ENCODE results near the gene ZBTB20. TPM values are rescaled to one million over a fixed set of nuclear protein-coding genes. Genes with fewer than 3 reads are reported as not detected.

ZBTB20 gene
- polyA plus RNA-seq, 1 donor from 2014 or later = 4.8 TPM

DNA sequence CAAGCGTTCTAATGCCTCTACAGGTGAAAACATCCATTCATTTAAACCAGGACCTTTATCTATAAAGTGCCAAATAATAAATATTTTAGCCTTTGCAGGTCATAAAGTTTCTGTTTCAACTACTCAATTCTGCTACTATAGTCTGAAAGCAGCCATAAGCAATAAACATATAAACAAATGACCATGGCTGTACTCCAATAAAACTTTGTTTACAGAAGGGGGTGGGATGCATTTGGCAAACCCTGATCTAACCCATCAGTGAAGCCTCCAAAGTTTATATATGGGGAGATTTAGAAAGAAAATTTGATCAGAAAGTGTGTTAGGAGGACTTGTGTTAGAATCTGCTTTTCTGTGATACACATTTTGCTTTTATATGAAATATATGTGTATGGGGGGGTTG, 161.3 kb downstream of the ZBTB20 start:
- no peak overlapping the region for H3K4me2 ChIP-seq (ENCODE audit: low read length)
- no peaks in the 10 kb centered on the region for H4K20me1 ChIP-seq (ENCODE audit: insufficient read depth)
- H3K27me3 ChIP-seq (ENCODE audit: insufficient read depth, low read depth, low read length) = no peaks in the 10 kb centered on the region
- H3K9ac ChIP-seq (ENCODE audit: low read length) = no peak overlapping the region
- H3K27ac ChIP-seq (ENCODE audit: low read length) = no peak overlapping the region
- H3K9me3 ChIP-seq (ENCODE audit: low read length) = no peaks in the 10 kb centered on the region
- H3K4me3 ChIP-seq (ENCODE audit: low read length) = no peak overlapping the region
- H3F3A ChIP-seq (ENCODE audit: insufficient read depth, low read length, poor library complexity, severe bottlenecking) = no peaks in the 10 kb centered on the region
- H3K79me2 ChIP-seq (replicated peaks; ENCODE audit: insufficient read depth, low read length) = no peaks in the 10 kb centered on the region
- no peaks in the 10 kb centered on the region for H3K36me3 ChIP-seq (ENCODE audit: insufficient read depth, low read length)
- H3K9me2 ChIP-seq (ENCODE audit: insufficient read depth, low read length) = no peaks in the 10 kb centered on the region
- H2AFZ ChIP-seq (ENCODE audit: low read depth, low read length) = no peak overlapping the region
- TF ChIP-seq, protein P1, sequence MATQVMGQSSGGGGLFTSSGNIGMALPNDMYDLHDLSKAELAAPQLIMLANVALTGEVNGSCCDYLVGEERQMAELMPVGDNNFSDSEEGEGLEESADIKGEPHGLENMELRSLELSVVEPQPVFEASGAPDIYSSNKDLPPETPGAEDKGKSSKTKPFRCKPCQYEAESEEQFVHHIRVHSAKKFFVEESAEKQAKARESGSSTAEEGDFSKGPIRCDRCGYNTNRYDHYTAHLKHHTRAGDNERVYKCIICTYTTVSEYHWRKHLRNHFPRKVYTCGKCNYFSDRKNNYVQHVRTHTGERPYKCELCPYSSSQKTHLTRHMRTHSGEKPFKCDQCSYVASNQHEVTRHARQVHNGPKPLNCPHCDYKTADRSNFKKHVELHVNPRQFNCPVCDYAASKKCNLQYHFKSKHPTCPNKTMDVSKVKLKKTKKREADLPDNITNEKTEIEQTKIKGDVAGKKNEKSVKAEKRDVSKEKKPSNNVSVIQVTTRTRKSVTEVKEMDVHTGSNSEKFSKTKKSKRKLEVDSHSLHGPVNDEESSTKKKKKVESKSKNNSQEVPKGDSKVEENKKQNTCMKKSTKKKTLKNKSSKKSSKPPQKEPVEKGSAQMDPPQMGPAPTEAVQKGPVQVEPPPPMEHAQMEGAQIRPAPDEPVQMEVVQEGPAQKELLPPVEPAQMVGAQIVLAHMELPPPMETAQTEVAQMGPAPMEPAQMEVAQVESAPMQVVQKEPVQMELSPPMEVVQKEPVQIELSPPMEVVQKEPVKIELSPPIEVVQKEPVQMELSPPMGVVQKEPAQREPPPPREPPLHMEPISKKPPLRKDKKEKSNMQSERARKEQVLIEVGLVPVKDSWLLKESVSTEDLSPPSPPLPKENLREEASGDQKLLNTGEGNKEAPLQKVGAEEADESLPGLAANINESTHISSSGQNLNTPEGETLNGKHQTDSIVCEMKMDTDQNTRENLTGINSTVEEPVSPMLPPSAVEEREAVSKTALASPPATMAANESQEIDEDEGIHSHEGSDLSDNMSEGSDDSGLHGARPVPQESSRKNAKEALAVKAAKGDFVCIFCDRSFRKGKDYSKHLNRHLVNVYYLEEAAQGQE (IDR thresholded peaks at IDR 0.05; ENCODE audit: borderline replicate concordance) = no peak
- TF ChIP-seq EP300 (conservative IDR thresholded peaks at IDR 0.05; ENCODE audit: poor library complexity, severe bottlenecking) = no peak

DNA sequence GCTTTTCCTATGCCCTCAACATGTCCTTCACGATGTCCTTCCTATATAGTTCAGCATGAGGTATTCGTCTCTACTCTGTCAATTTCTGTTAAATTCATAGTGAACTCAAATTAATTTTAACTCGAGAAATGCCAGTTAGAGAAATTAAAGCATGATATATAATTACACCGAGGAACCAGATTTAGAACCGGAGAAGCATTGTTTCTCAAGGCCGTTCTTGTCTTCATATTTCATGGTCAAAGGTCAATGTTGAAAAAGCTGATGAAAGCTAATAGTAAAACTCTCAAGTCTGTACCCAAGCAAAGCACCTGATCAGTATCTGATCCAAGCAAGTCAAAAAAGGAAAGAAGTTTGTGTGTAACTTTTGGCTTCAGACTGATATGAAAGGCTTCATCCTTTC, 163.8 kb downstream of the ZBTB20 start:
- Histone ChIP-seq H3F3A (ENCODE audit: insufficient read depth, low read length, poor library complexity, severe bottlenecking) (no peaks in the 10 kb centered on the region), H3K79me2 (replicated peaks; ENCODE audit: insufficient read depth, low read length) (no peaks in the 10 kb centered on the region), H3K9ac (ENCODE audit: low read length) (no peak overlapping the region), H3K36me3 (ENCODE audit: insufficient read depth, low read length) (no peaks in the 10 kb centered on the region), H3K9me2 (ENCODE audit: insufficient read depth, low read length) (no peaks in the 10 kb centered on the region), H4K20me1 (ENCODE audit: insufficient read depth) (no peaks in the 10 kb centered on the region), H2AFZ (ENCODE audit: low read depth, low read length) (no peak overlapping the region), H3K27me3 (ENCODE audit: insufficient read depth, low read depth, low read length) (no peaks in the 10 kb centered on the region), H3K4me2 (ENCODE audit: low read length) (no peak overlapping the region), H3K4me3 (ENCODE audit: low read length) (no peak overlapping the region), H3K27ac (ENCODE audit: low read length) (no peak overlapping the region), H3K9me3 (ENCODE audit: low read length) (no peaks in the 10 kb centered on the region)
- TF ChIP-seq EP300 (conservative IDR thresholded peaks at IDR 0.05; ENCODE audit: poor library complexity, severe bottlenecking) = no peak

DNA sequence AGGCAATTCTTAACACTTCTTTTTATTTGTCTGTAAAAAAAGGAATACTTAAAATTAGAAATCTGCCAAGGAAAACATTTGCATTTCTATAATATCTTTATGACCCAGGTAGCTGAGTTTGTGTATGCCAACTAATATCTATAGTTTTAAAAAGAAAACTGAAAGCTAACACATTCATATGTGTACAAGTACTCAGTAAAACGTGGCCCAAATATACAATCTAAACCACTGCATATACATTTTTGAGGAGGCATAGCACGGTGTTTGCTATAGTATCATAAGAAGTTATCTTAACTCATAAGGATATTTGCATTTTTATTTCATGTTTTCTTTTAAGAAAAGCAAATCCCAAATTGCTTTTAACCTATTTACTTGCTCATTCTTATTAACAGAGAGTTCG, 172.7 kb downstream of the ZBTB20 start:
- H3K27ac ChIP-seq (ENCODE audit: low read length) = no peak overlapping the region
- H4K20me1 ChIP-seq (ENCODE audit: insufficient read depth) = no peaks in the 10 kb centered on the region
- H3K9me2 ChIP-seq (ENCODE audit: insufficient read depth, low read length) = no peaks in the 10 kb centered on the region
- H3K9ac ChIP-seq (ENCODE audit: low read length) = no peak overlapping the region
- H3K79me2 ChIP-seq (replicated peaks; ENCODE audit: insufficient read depth, low read length) = no peaks in the 10 kb centered on the region
- TF ChIP-seq POLR2AphosphoS5 (IDR thresholded peaks at IDR 0.05) (no peak), EP300 (conservative IDR thresholded peaks at IDR 0.05; ENCODE audit: poor library complexity, severe bottlenecking) (no peak), SMC3 (conservative IDR thresholded peaks at IDR 0.05; ENCODE audit: poor library complexity) (no peak), MXI1 (conservative IDR thresholded peaks at IDR 0.05; ENCODE audit: poor library complexity, severe bottlenecking) (no peak), TAF1 (IDR thresholded peaks at IDR 0.05; ENCODE audit: low read depth) (no peak)
- TF ChIP-seq, protein P1 (IDR thresholded peaks at IDR 0.05; ENCODE audit: borderline replicate concordance) = no peak
- TF ChIP-seq, protein P2, sequence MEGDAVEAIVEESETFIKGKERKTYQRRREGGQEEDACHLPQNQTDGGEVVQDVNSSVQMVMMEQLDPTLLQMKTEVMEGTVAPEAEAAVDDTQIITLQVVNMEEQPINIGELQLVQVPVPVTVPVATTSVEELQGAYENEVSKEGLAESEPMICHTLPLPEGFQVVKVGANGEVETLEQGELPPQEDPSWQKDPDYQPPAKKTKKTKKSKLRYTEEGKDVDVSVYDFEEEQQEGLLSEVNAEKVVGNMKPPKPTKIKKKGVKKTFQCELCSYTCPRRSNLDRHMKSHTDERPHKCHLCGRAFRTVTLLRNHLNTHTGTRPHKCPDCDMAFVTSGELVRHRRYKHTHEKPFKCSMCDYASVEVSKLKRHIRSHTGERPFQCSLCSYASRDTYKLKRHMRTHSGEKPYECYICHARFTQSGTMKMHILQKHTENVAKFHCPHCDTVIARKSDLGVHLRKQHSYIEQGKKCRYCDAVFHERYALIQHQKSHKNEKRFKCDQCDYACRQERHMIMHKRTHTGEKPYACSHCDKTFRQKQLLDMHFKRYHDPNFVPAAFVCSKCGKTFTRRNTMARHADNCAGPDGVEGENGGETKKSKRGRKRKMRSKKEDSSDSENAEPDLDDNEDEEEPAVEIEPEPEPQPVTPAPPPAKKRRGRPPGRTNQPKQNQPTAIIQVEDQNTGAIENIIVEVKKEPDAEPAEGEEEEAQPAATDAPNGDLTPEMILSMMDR (IDR thresholded peaks at IDR 0.05; ENCODE audit: poor library complexity, severe bottlenecking) = no peak
- H3K9me3 ChIP-seq (ENCODE audit: low read length) = no peaks in the 10 kb centered on the region
- no peak overlapping the region for H2AFZ ChIP-seq (ENCODE audit: low read depth, low read length)
- H3F3A ChIP-seq (ENCODE audit: insufficient read depth, low read length, poor library complexity, severe bottlenecking) = no peaks in the 10 kb centered on the region
- H3K4me3 ChIP-seq (ENCODE audit: low read length) = no peak overlapping the region
- H3K27me3 ChIP-seq (ENCODE audit: insufficient read depth, low read depth, low read length) = no peaks in the 10 kb centered on the region
- H3K4me2 ChIP-seq (ENCODE audit: low read length) = no peak overlapping the region
- H3K36me3 ChIP-seq (ENCODE audit: insufficient read depth, low read length) = no peaks in the 10 kb centered on the region

Data from neural cell (in vitro differentiated cells).